SW 1271 (cell line): ENCODE results near the gene PPWD1.
A peak's percentile ranks its signal among the peaks of the same experiment; 100 is the strongest.

Source experiments
- DNase-seq, 2 experiments: peaks; one replicate each; lab custom pipeline; 2025; lab: John Stamatoyannopoulos, UW

The PPWD1 gene

GRCh38 chr5:65623482-65623881 lies 60.4 kb downstream of the PPWD1 start:
- DNase-seq = no peak

- DNase-seq = peak; percentile 88 to 97
These were observed 61.0 kb downstream of the PPWD1 start, which contains the start of gene TRIM23 for GRCh38 chr5:65624025-65624570. TRIM23 (minus strand) TSS chr5:65624333; CDS start chr5:65624274, 59 bp downstream.

GRCh38 chr5:65624571-65625555 lies 61.8 kb downstream of the PPWD1 start, which contains the start of the genes SHLD3 and TRAPPC13:
SHLD3 (plus strand) TSS chr5:65625027; CDS start chr5:65629588, 4,561 bp downstream.
TRAPPC13 (plus strand) TSS chr5:65625027; CDS start chr5:65625061, 34 bp downstream.
- peak; percentile 91 to 98 for DNase-seq

GRCh38 chr5:65625743-65626142 lies 62.6 kb downstream of the PPWD1 start:
- DNase-seq = no peak

DNA sequence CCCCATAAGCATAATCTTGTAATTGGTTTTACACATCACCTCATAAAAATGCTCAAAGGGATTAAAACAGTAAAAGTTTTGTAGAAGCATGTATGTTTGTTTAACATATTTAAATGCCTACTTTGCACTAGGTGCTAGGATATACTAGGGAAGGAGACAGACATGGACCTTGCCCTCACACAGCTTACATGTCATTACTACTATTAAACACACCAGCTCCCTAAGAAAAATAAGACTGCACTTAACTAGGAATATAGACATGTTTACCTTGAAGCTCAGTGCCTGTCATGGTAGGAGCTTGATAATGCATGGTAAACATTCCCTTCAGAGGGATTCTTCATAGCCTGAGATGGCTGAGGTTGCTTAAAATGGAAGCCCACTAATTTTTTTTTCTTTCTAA lies 67.9 kb downstream of the PPWD1 start:
- no peak for DNase-seq
